ENCODE data around the gene MBTPS1. TPM values are rescaled to one million over a fixed set of nuclear protein-coding genes. Genes with fewer than 3 reads are reported as not detected.

MBTPS1 gene
- total and polyA plus RNA-seq, 2 experiments from 2014 or later, result 61.0 to 69.7 TPM

DNA sequence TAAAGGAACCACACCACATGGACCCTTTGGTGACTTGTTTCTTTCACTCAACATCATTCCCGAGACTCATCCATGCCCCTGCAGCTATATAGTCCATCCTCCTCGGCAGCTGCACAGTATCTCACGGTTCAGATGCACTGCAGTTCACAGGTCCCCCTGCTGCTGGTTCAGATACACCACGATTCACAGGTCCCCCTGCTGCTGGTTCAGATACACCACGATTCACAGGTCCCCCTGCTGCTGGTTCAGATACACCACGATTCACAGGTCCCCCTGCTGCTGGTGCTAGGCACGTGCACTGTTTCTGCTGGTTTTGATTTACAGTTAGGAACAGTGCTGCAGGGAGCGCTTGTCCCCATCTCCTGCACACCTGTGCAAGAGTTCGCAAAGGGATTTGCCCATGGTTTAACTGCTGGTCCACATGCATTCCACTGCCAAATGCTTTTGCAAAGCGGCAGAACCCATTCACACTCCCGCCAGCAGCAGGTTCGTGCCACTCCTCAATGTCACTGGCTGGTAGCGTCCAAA lies 24.5 kb upstream of the MBTPS1 start:
- H3K9me3 ChIP-seq (ENCODE audit: low read depth), result no peaks in the 10 kb centered on the region
- no peak overlapping the region for H3K4me3 ChIP-seq
- TF ChIP-seq, protein P1, sequence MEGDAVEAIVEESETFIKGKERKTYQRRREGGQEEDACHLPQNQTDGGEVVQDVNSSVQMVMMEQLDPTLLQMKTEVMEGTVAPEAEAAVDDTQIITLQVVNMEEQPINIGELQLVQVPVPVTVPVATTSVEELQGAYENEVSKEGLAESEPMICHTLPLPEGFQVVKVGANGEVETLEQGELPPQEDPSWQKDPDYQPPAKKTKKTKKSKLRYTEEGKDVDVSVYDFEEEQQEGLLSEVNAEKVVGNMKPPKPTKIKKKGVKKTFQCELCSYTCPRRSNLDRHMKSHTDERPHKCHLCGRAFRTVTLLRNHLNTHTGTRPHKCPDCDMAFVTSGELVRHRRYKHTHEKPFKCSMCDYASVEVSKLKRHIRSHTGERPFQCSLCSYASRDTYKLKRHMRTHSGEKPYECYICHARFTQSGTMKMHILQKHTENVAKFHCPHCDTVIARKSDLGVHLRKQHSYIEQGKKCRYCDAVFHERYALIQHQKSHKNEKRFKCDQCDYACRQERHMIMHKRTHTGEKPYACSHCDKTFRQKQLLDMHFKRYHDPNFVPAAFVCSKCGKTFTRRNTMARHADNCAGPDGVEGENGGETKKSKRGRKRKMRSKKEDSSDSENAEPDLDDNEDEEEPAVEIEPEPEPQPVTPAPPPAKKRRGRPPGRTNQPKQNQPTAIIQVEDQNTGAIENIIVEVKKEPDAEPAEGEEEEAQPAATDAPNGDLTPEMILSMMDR (IDR thresholded peaks at IDR 0.05; ENCODE audit: low read depth, low read length), result no peak
- peaks cover 37% of the 10 kb centered on the region for H3K4me1 ChIP-seq (ENCODE audit: low read depth)
- DNase-seq (ENCODE audit: low read depth in 1 of 2, low spot score in 1 of 2), result no peak
- H3K27ac ChIP-seq, result no peak overlapping the region
- H3K27me3 ChIP-seq, result peaks cover 3% of the 10 kb centered on the region
- no peaks in the 10 kb centered on the region for H3K36me3 ChIP-seq

DNA sequence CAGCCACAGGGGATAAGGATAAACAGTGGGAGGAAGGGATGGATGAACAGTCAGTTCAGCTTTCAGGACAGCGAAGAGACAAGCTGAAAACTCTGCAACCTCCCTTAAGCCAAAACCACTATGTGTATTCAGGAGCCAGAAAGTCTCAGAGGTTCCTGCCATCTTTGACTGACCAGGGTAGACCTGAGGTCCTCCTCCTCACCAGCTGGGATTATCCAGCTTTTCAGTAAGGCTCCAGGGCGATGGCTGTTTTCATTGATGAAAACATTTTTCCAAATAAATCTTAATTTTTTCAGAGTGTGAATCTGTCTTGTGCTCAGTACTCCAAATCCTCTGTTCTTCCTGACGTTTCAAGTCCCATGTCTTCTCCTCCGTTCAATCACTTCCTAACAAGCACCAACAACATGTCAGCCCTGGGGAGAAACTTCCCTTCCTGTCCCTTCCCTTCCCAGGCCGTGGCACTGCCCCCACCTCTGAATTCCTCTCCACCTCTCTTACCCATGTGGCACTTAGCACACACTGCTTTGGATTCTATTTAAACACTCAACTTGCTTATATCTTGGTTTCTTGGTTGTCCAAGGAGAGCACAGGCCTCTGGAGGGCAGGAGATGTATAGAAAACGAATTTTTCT lies 23.0 kb upstream of the MBTPS1 start:
- Histone ChIP-seq H3K36me3 (no peaks in the 10 kb centered on the region), H3K4me1 (ENCODE audit: low read depth) (peaks cover 37% of the 10 kb centered on the region), H3K27me3 (no peaks in the 10 kb centered on the region), H3K9me3 (ENCODE audit: low read depth) (no peaks in the 10 kb centered on the region), H3K4me3 (no peak overlapping the region), H3K27ac (peak overlapping the region; percentile 97)
- TF ChIP-seq, protein P1 (IDR thresholded peaks at IDR 0.05; ENCODE audit: low read depth, low read length), result no peak
- DNase-seq (ENCODE audit: low read depth in 1 of 2, low spot score in 1 of 2), result no peak

DNA sequence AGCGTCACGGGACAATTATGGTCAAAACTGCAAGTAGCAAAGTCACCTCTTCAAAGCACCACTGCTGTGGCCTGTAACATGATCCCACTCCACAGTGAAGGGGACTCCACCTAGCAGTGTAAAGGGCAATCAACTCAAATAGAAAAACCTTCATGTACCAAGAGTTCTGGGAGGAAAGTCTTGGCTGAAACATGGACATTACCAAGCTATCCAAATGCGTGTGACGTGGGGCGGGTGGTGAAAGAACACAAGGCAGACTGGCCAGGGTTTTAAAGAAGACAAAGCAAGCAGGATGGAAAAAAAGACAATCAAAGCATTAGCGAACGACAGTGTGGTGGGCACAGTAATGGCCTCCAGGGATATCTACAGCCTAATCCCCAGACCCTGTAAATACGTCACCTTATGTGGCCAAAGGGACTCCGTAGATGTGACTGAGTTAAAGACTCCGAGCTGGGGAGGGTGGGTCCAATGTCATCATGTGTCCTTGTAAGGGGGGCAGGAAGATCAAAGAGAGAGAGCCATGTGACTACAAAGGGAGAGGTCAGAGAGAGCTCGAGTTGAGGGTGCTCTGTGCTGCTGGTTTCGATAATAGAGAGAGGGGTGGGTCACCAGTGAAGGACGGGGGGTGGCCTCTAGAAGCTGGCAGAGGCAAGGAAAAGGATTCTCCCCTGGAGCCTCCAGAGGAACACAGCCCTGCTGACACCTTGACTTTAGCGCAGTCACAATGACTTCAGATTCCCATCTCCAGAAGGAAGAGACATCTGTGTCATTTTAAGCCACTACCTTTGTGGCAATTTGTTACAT lies 22.3 kb upstream of the MBTPS1 start:
- DNase-seq (ENCODE audit: low read depth in 1 of 2, low spot score in 1 of 2), result peak in 1 of 2 donors; percentile 76
- Histone ChIP-seq H3K4me1 (ENCODE audit: low read depth) (peaks cover 37% of the 10 kb centered on the region), H3K27me3 (no peaks in the 10 kb centered on the region), H3K4me3 (no peak overlapping the region), H3K9me3 (ENCODE audit: low read depth) (no peaks in the 10 kb centered on the region), H3K27ac (peak overlapping the region; percentile 97), H3K36me3 (no peaks in the 10 kb centered on the region)
- TF ChIP-seq, protein P1 (IDR thresholded peaks at IDR 0.05; ENCODE audit: low read depth, low read length), result no peak

DNA sequence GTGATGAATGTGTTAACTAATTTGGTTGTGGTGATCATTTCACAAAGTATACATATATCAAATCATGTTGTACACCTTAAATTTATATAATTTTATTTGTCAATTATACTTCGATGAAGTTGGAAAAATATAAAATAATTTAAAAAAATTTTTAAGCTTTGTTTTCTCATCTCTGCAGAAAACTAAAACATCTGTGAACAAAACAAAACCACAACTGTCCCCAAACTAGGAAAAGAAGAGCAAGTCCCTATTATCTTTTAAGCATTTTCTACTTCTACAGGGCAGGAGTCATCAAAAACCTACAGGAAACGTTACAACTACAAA lies 21.7 kb upstream of the MBTPS1 start:
- Histone ChIP-seq H3K27me3 (no peaks in the 10 kb centered on the region), H3K4me1 (ENCODE audit: low read depth) (peaks cover 37% of the 10 kb centered on the region), H3K27ac (peak overlapping the region; percentile 97), H3K4me3 (peak overlapping the region; percentile 5), H3K36me3 (no peaks in the 10 kb centered on the region), H3K9me3 (ENCODE audit: low read depth) (no peaks in the 10 kb centered on the region)
- TF ChIP-seq, protein P1 (IDR thresholded peaks at IDR 0.05; ENCODE audit: low read depth, low read length), result no peak
- no peak for DNase-seq (ENCODE audit: low read depth in 1 of 2, low spot score in 1 of 2)

DNA sequence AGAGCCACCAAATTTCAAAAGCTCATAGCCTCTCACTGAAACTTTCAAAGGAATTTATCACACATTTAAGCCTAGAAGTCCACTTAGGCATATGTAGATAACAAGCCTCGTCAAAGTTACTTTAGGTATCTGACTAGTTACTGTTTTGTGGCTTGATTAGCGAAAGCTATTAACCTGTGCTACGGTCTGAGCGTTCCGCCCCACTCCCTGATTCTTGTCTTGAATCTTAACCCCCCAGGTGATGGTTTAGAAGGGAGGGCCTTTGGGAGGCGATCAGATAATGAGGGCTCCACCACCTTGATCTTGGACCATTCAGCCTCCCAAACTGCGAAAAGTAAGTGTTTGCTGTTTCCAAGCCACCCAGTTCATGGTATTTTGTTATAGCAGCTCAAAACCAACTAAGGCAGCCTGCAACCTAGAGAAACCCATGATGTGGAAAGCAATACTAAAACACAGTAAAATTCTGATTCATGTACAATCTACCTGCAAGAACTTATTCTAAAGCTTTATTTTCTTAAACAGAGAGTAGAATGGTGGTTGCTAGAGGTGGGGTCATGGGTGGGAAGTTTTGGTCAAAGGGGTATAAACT lies 21.1 kb upstream of the MBTPS1 start:
- Histone ChIP-seq H3K4me1 (ENCODE audit: low read depth) (peaks cover 37% of the 10 kb centered on the region), H3K27me3 (no peaks in the 10 kb centered on the region), H3K27ac (peak overlapping the region; percentile 97), H3K4me3 (peak overlapping the region; percentile 5), H3K9me3 (ENCODE audit: low read depth) (no peaks in the 10 kb centered on the region), H3K36me3 (no peaks in the 10 kb centered on the region)
- TF ChIP-seq, protein P1 (IDR thresholded peaks at IDR 0.05; ENCODE audit: low read depth, low read length), result no peak
- no peak for DNase-seq (ENCODE audit: low read depth in 1 of 2, low spot score in 1 of 2)

Data from cardiac muscle cell (in vitro differentiated cells and primary cell).